Neural cell (in vitro differentiated cells): ENCODE results near the gene EOMES. TPM values are rescaled to one million over a fixed set of nuclear protein-coding genes. Genes with fewer than 3 reads are reported as not detected.

Experiments used
- H2AFZ ChIP-seq: fragments of 200-600, 300-800 bp; sonication (generic), shearing (Covaris generic); 2 replicates; pipeline ENCODE4 v1.6.0; 2014; ENCODE audit warnings: low read depth, mild to moderate bottlenecking, antibody characterized with exemption, low read length, moderate library complexity
- H3F3A ChIP-seq: fragments of 200-600 bp; shearing (Covaris generic); 2 replicates; pipeline ENCODE4 v1.6.1; 2016; ENCODE audit warnings: mild to moderate bottlenecking, moderate library complexity, mixed read lengths, antibody characterized with exemption, low read length; ENCODE audit not compliant: insufficient read depth, poor library complexity, severe bottlenecking
- H3K27ac ChIP-seq: fragments of 200-600, 300-800 bp; sonication (generic), shearing (Covaris generic); 2 replicates; pipeline ENCODE4 v1.5.1; 2014; ENCODE audit warnings: mild to moderate bottlenecking, low read length, moderate library complexity
- H3K27me3 ChIP-seq: fragments of 300-800, 200-600 bp; sonication (generic), shearing (Covaris generic); 2 replicates; pipeline ENCODE4 v1.6.0; 2014; ENCODE audit warnings: mild to moderate bottlenecking, low read depth, low read length, moderate library complexity; ENCODE audit not compliant: insufficient read depth
- H3K36me3 ChIP-seq: fragments of 300-800, 200-600 bp; sonication (generic), shearing (Covaris generic); 2 replicates; pipeline ENCODE4 v1.5.1; 2014; ENCODE audit warnings: mild to moderate bottlenecking, antibody characterized with exemption, low read length, moderate library complexity; ENCODE audit not compliant: insufficient read depth
- H3K4me2 ChIP-seq: fragments of 300-800, 200-600 bp; sonication (generic), shearing (Covaris generic); 2 replicates; pipeline ENCODE4 v1.6.0; 2014; ENCODE audit warnings: mild to moderate bottlenecking, low read length
- H3K4me3 ChIP-seq: fragments of 300-800, 200-600 bp; sonication (generic), shearing (Covaris generic); 2 replicates; pipeline ENCODE4 v1.5.1; 2014; ENCODE audit warnings: mild to moderate bottlenecking, low read length, moderate library complexity
- H3K79me2 ChIP-seq: fragments of 200-600 bp; shearing (Covaris generic); replicated peaks from 2 replicates; pipeline ENCODE4 v1.6.0; 2014; ENCODE audit warnings: mild to moderate bottlenecking, low read length, moderate library complexity; ENCODE audit not compliant: insufficient read depth
- H3K9ac ChIP-seq: fragments of 300-800, 200-600 bp; sonication (generic), shearing (Covaris generic); 2 replicates; pipeline ENCODE4 v1.6.1; 2016; ENCODE audit warnings: mild to moderate bottlenecking, low read length, mixed read lengths
- H3K9me2 ChIP-seq: fragments of 200-600 bp; shearing (Covaris generic); 2 replicates; pipeline ENCODE4 v1.6.1; 2016; ENCODE audit warnings: mild to moderate bottlenecking, low read length, mixed read lengths; ENCODE audit not compliant: insufficient read depth
- H3K9me3 ChIP-seq: fragments of 200-600, 300-800 bp; sonication (generic), shearing (Covaris generic); 2 replicates; pipeline ENCODE4 v1.6.1; 2016; ENCODE audit warnings: mild to moderate bottlenecking, mixed run types, low read length, moderate library complexity, mixed read lengths
- H4K20me1 ChIP-seq: fragments of 200-600 bp; shearing (Covaris generic); 2 replicates; pipeline ENCODE4 v1.6.1; 2016; ENCODE audit warnings: mild to moderate bottlenecking, mixed run types; ENCODE audit not compliant: insufficient read depth
- EP300 ChIP-seq: fragments of 450-650 bp; conservative IDR thresholded peaks from 2 replicates; pipeline ENCODE4 v1.6.1; 2014; ENCODE audit warnings: antibody characterized with exemption, mild to moderate bottlenecking, moderate library complexity; ENCODE audit not compliant: poor library complexity, severe bottlenecking
- EZH2 ChIP-seq: fragments of 200-600, 300-800 bp; shearing (Covaris generic), sonication (generic); IDR thresholded peaks from 2 replicates; pipeline ENCODE4 v1.6.1; 2014; ENCODE audit warnings: antibody characterized with exemption, low read length, borderline replicate concordance, mild to moderate bottlenecking; ENCODE audit not compliant: insufficient read depth, poor library complexity, severe bottlenecking
- MXI1 ChIP-seq: fragments of 450-650 bp; conservative IDR thresholded peaks from 2 replicates; pipeline ENCODE4 v1.6.1; 2014; ENCODE audit warnings: antibody characterized with exemption, mild to moderate bottlenecking; ENCODE audit not compliant: poor library complexity, severe bottlenecking
- POLR2AphosphoS5 ChIP-seq: IDR thresholded peaks from 2 replicates; pipeline ENCODE4 v1.6.1; 2012
- RAD21 ChIP-seq: fragments of 450-650 bp; conservative IDR thresholded peaks from 2 replicates; pipeline ENCODE4 v1.6.1; 2014; ENCODE audit warnings: antibody characterized with exemption, mild to moderate bottlenecking, moderate library complexity
- REST ChIP-seq: IDR thresholded peaks from 2 replicates; pipeline ENCODE4 v1.6.1; 2012; ENCODE audit warnings: borderline replicate concordance
- SMC3 ChIP-seq: fragments of 450-650 bp; conservative IDR thresholded peaks from 2 replicates; pipeline ENCODE4 v1.6.1; 2014; ENCODE audit warnings: antibody characterized with exemption, mild to moderate bottlenecking, moderate library complexity; ENCODE audit not compliant: poor library complexity
- TAF1 ChIP-seq: IDR thresholded peaks from 2 replicates; pipeline ENCODE4 v1.6.1; 2012; ENCODE audit warnings: low read depth
- polyA plus RNA-seq: library from polyadenylated mRNA; depleted of rRNA; stranded (reverse); fragments of >200 nt; gene quantifications from 2 replicates; pipeline ENCODE4 v1.2.3, GENCODE V29; 2014
- TF ChIP-seq, protein P1 (sequence below): fragments of 450-650 bp; IDR thresholded peaks from 2 replicates; pipeline ENCODE4 v1.5.1; 2014; ENCODE audit warnings: antibody characterized with exemption, mild to moderate bottlenecking, moderate library complexity; ENCODE audit not compliant: poor library complexity, severe bottlenecking

Gene EOMES
- polyA plus RNA-seq, 1 donor from 2014 or later = 0.24 TPM

DNA sequence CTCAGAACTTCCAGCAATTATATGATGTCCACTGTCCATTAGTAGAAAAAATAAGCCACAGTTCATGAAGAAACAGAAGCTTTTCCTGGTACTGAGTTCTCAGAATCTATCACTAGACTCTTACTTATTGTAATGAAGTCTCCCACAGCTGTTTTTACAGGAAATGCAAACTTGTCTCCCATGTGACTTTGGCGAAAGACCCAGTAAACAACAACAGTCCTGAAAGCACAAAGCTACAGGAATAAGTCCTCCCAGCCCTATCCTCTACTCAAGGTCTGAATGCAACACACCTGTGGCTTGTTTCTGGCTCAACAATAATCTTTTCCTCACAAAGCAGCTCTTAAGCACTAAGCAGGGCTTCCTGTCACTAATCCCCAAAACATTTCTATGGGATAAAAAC lies 55.9 kb downstream of the EOMES start:
- H3K27ac ChIP-seq = no peak overlapping the region
- peak overlapping the region; percentile 23 for H3K4me3 ChIP-seq
- H3K9me3 ChIP-seq = no peaks in the 10 kb centered on the region
- H4K20me1 ChIP-seq = no peaks in the 10 kb centered on the region
- H3K4me2 ChIP-seq = peak overlapping the region; percentile 27
- H3K36me3 ChIP-seq = no peaks in the 10 kb centered on the region
- no peaks in the 10 kb centered on the region for H3K79me2 ChIP-seq
- no peak overlapping the region for H2AFZ ChIP-seq
- no peak overlapping the region for H3K9ac ChIP-seq
- H3K27me3 ChIP-seq = no peaks in the 10 kb centered on the region
- no peaks in the 10 kb centered on the region for H3K9me2 ChIP-seq
- no peaks in the 10 kb centered on the region for H3F3A ChIP-seq
- no peak for TF ChIP-seq EP300
- TF ChIP-seq RAD21 = no peak
- TF ChIP-seq POLR2AphosphoS5 = no peak
- TF ChIP-seq EZH2 = no peak
- TF ChIP-seq SMC3 = no peak
- TF ChIP-seq REST = no peak
- no peak for TF ChIP-seq TAF1
- no peak for TF ChIP-seq MXI1
- TF ChIP-seq, protein P1, sequence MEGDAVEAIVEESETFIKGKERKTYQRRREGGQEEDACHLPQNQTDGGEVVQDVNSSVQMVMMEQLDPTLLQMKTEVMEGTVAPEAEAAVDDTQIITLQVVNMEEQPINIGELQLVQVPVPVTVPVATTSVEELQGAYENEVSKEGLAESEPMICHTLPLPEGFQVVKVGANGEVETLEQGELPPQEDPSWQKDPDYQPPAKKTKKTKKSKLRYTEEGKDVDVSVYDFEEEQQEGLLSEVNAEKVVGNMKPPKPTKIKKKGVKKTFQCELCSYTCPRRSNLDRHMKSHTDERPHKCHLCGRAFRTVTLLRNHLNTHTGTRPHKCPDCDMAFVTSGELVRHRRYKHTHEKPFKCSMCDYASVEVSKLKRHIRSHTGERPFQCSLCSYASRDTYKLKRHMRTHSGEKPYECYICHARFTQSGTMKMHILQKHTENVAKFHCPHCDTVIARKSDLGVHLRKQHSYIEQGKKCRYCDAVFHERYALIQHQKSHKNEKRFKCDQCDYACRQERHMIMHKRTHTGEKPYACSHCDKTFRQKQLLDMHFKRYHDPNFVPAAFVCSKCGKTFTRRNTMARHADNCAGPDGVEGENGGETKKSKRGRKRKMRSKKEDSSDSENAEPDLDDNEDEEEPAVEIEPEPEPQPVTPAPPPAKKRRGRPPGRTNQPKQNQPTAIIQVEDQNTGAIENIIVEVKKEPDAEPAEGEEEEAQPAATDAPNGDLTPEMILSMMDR = no peak

Other genes with a start within 250 kb of the EOMES start
- 88.9 and 96.9 TPM in 2 replicates for gene SLC4A7, start 237.9 kb downstream of the EOMES start, polyA plus RNA-seq